BE2C (cell line): ENCODE data around the gene IL6ST.
"Not testable (repeated sequence)": the region's sequence is repeated elsewhere in the genome, so short reads cannot be mapped to it uniquely, and the experiment has no call there.

Experiments
- DNase-seq: peaks from one replicate; pipeline ENCODE4 v3.0.0-alpha.2; 2020
- H3K27me3 ChIP-seq: fragments of 250-450 bp; sonication (Bioruptor Pico); 2 replicates; pipeline ENCODE4 v1.5.1; 2020; ENCODE audit warnings: mild to moderate bottlenecking
- H3K36me3 ChIP-seq: fragments of 250-450 bp; sonication (Bioruptor Pico); 2 replicates; pipeline ENCODE4 v1.5.1; 2020; ENCODE audit warnings: mild to moderate bottlenecking
- H3K4me1 ChIP-seq: fragments of 250-450 bp; sonication (Bioruptor Pico); 2 replicates; pipeline ENCODE4 v1.5.1; 2020
- H3K4me3 ChIP-seq: 2 replicates; pipeline ENCODE4 v1.5.1; 2011; ENCODE audit warnings: low read depth, low read length
- H3K9me3 ChIP-seq: fragments of 250-450 bp; sonication (Bioruptor Pico); 2 replicates; pipeline ENCODE4 v1.5.1; 2020
- CTCF ChIP-seq: IDR thresholded peaks from 2 replicates; pipeline ENCODE4 v1.5.1; 2012; ENCODE audit warnings: mild to moderate bottlenecking, low read depth, low read length

Gene IL6ST

GRCh38 chr5:55959208-55959607 is 35.6 kb downstream of the IL6ST start:
- peaks cover 56% of the 10 kb centered on the region for H3K36me3 ChIP-seq
- H3K4me1 ChIP-seq = no peaks in the 10 kb centered on the region
- H3K27me3 ChIP-seq = no peaks in the 10 kb centered on the region
- no peak for TF ChIP-seq CTCF
- no peak for DNase-seq
- no peak overlapping the region for H3K4me3 ChIP-seq
- H3K9me3 ChIP-seq = no peaks in the 10 kb centered on the region

- H3K4me1 ChIP-seq, DNase-seq, H3K27me3 ChIP-seq, H3K9me3 ChIP-seq, H3K4me3 ChIP-seq, H3K36me3 ChIP-seq: not testable (repeated sequence)
Measured at GRCh38 chr5:55941154-55941553, 53.6 kb downstream of the IL6ST start.

- DNase-seq, H3K36me3 ChIP-seq: not testable (repeated sequence)
Measured at GRCh38 chr5:55937598-55937997, 57.2 kb downstream of the IL6ST start.

GRCh38 chr5:55936100-55936693 is 58.6 kb downstream of the IL6ST start:
- Histone ChIP-seq H3K4me1 (no peaks in the 10 kb centered on the region), H3K4me3 (no peak overlapping the region), H3K27me3 (no peaks in the 10 kb centered on the region), H3K36me3 (no peaks in the 10 kb centered on the region), H3K9me3 (no peaks in the 10 kb centered on the region)
- TF ChIP-seq CTCF = peak; percentile 98
- peak; percentile 88 for DNase-seq

More at GRCh38 chr5:55937598-55937997, 57.2 kb downstream of the IL6ST start:
- H3K9me3 ChIP-seq, H3K4me3 ChIP-seq, H3K27me3 ChIP-seq, H3K4me1 ChIP-seq: not testable (repeated sequence)

GRCh38 chr5:55935371-55935770 is 59.4 kb downstream of the IL6ST start:
- Histone ChIP-seq H3K27me3 (no peaks in the 10 kb centered on the region), H3K4me1 (no peaks in the 10 kb centered on the region), H3K36me3 (no peaks in the 10 kb centered on the region), H3K9me3 (no peaks in the 10 kb centered on the region), H3K4me3 (no peak overlapping the region)
- TF ChIP-seq CTCF = no peak
- DNase-seq = no peak

GRCh38 chr5:55934720-55935119 is 60.0 kb downstream of the IL6ST start:
- no peak for DNase-seq
- Histone ChIP-seq H3K27me3 (no peaks in the 10 kb centered on the region), H3K4me3 (no peak overlapping the region), H3K36me3 (no peaks in the 10 kb centered on the region), H3K4me1 (no peaks in the 10 kb centered on the region), H3K9me3 (no peaks in the 10 kb centered on the region)
- no peak for TF ChIP-seq CTCF

- Histone ChIP-seq H3K4me3 (no peak overlapping the region), H3K36me3 (no peaks in the 10 kb centered on the region), H3K4me1 (no peaks in the 10 kb centered on the region), H3K27me3 (no peaks in the 10 kb centered on the region), H3K9me3 (no peaks in the 10 kb centered on the region)
- no peak for TF ChIP-seq CTCF
- no peak for DNase-seq
Measured at GRCh38 chr5:55934115-55934613, 60.6 kb downstream of the IL6ST start.
